HG03571 (cell line): ENCODE measurements around the gene FRMD3.

Source experiments
- ATAC-seq: cut with Tn5 transposase; IDR thresholded peaks from one replicate; pipeline ENCODE4 v1.9.1; 2021; ENCODE audit not compliant: unreplicated experiment

The FRMD3 gene

DNA sequence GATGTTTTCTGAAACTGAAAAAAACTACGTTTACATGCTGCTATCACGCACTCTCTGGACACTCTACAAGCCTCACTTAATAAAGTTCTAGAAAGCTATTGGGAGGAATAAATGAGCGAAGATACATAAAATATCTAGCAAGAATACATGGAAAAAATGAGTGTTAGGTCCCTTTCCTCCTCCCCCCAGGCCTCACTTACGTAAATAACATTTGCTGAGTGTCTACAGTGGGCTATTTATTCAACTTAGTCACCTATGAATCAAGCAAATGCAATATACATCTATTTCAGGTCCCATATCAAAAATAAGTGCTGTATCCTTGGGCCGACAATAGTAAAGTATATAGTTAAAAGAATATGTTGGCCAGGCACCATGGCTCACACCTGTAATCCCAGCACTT lies 62.5 kb downstream of the FRMD3 start:
- ATAC-seq = no peak

DNA sequence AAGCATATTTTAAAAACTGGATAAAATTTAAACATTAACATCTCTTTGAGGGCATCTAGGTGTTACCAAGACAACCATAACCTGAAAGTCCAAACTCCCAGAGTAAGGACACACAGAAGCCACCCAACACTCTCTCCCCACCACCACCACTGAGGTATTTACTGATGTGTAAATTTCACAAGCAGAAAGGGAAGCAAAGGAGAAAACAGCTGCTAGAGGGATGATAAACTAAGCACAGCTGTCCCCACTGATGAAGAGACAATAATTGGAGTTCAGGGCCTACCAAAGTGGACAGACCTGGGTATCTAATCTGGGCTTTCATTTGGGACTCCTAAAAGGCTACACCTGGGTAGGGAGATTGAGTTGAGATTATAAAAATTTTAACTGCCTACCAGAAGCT lies 63.6 kb downstream of the FRMD3 start:
- no peak for ATAC-seq

DNA sequence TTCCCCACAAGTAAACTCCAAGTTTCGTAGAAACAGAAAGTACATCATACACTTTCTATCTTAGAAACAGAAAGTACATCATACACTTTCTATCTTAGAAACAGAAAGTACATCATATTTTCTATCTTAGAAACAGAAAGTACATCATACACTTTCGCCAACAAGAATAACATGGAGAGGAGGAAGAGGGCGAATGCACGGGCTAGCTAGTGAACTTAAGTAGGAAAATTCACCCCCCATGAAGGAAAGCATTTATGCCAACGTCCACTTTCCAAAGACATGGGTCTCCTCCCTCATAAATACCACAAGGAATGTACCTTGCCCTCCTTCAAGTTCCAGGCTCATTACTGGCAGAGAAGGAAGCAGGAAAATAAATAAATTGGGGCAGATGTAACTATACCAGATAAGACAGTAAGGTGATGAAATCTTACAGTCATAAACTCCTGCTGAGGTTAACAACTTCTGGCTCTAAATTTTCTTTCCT lies 64.7 kb downstream of the FRMD3 start:
- peak; percentile 97 for ATAC-seq

DNA sequence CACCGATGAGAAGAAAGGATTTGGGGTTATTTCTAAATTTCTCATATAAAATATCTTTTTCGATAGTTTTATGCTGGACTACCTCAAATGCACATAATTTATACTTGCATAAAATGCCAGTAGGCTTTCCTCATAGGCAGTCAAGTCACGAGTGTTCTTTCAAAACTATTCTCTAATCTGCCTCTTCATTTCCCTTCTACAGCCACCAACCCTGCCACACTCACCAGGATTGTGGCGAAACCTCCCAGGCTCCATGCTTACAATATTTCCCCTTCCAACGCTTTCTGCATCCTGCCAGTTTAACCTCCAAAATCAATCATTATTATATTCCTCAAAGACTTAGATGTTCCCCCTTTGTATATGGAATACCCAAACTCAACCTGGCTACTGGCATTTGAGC lies 65.4 kb downstream of the FRMD3 start:
- ATAC-seq = no peak

DNA sequence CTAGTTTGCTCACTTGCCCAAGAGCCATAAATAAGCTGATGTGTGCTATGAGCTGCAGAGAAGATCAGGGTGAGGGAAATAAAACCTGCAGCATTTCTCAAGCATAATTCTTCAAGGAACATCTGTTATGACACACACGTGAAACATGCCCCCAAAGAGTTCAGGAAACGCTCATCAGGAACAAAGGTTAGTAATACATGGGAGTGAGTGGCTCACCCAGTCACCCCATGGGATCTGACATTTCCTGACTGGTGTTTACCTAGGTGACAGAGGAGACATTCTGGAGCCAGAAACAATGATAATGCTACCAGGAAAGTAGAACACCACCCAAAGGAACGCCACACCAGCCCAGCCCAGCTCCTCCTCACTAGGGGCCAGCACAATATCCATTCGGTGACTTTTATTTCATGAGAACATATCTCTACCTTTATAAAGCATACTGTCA lies 66.0 kb downstream of the FRMD3 start:
- ATAC-seq = no peak

DNA sequence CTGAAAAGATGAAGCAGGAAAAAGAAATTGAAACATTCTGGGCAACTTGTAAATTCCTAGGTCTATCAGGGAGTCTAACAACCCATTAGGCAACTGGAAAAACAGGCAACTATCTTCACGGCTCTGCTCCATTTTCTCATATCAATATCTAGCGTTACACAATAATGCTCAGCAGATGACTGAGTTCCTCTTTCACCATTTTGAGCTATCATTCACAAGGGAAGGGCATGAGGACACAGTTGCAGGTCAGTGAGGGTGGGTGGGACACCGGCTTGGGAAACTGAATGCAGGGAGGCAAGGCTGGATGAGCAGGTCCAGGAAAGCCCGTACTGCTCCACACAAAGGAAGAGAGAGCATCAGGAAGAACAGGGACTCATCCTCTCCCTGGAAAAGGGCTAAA lies 67.0 kb downstream of the FRMD3 start:
- no peak for ATAC-seq

DNA sequence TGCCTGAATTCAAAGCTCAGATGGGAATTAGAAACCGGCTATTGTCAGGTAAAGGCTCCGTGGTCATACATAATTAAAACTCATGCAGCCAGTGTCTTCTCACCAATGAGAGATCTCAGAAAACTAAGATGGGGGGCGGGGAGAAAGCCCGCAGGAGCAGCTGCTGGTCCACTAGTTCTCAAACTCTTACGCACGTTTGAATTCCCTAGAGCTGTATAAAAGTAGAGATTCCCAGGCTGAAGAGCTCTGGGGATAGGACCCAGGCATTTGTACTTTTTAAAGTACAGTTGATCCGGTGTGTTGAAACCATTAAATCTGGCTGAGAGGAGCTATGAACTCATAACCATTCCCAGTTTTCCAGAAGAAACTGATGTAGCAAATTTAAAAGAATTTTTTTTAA lies 68.5 kb downstream of the FRMD3 start:
- ATAC-seq = no peak

DNA sequence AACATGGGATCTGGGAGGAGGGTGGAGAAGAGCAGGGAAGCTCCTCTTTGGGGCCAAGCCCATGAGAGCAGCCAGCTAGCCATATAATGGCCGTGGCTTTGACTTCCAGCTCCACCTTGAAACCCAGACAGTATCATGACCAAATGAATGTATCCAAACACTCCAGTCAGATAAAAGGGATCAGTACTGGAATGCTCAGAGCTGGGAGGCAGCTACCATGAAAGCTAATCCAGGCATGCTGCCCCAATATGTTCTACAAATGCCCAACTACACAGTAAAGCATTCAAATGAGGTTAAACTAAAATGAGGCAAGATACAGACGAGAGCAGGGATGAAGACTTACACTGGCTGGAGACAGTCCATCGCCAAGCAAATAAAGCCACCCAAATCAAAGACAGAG lies 69.4 kb downstream of the FRMD3 start:
- no peak for ATAC-seq

DNA sequence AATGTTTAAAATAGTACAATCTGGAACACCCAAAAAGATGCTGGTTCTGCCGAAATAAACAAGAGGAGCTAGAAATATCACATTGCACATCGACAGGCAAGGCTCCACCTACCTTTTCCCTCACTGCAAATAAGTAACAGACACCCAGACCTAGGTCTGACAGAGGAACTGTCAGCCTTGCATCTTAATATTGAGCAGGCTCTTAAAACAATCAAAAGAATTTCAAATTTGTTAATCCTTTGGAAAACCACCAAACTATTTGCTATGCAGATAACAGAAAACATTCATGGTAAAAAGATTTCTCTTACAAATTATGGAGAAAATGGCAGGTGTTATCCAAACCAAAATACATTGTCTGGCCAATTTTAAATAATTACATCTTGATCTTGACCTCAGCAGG lies 71.3 kb downstream of the FRMD3 start:
- no peak for ATAC-seq

DNA sequence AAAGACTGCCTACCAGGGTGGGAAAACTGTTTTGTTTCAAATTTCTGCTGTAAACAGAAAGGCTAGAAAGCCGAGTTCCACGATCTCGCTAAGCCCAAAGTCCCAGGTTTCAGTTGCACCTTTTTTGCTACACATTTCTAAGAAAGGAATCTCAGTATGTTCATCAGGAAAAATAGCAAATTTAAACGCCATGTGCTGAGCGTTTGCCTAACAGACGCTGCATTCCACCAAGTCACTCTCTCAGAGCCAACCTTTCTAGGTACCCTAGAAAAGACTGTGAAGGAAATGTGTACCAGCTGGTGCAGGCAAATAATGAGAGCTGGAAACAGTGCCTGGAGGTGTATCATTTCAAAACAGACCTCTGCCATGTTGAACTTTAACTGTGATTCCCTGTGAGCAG lies 71.8 kb downstream of the FRMD3 start:
- ATAC-seq = no peak

DNA sequence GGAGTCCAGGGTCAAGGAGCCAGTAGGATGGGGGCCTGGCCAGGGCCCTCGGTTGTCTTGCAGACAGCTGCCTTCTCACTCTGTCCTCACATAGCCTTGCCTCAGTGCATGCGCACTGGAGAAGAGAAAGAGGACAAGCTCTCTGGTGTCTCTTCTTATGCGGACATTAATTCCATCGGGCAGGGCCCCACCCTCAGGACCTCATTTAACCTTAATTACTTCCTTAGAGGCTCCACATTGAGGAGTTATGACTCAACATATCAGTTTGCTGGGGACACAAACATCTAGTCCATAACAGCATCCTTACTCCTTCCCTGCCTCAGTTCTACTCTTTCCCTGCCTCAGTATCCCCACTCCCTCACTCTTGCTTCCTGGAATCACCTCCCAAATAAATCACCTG lies 78.4 kb downstream of the FRMD3 start:
- no peak for ATAC-seq

DNA sequence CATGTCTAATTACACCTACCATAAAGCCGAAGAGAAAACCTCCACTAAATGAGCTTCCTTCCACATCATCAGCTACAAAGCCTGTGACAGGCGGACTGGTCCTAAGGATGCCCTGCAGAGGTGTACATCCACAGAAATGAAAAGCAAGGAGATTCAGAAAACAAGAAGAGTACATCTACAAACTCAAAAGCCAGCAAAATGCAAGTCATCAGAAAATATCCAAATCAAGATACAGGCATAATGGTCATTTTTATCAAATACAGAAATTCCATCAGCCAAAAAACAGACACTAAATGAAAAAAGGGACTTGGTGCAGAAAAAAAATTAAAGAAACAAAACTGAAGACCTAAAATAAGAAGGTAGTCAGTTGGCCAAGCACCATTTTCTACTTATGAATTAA lies 79.7 kb downstream of the FRMD3 start:
- ATAC-seq = no peak

DNA sequence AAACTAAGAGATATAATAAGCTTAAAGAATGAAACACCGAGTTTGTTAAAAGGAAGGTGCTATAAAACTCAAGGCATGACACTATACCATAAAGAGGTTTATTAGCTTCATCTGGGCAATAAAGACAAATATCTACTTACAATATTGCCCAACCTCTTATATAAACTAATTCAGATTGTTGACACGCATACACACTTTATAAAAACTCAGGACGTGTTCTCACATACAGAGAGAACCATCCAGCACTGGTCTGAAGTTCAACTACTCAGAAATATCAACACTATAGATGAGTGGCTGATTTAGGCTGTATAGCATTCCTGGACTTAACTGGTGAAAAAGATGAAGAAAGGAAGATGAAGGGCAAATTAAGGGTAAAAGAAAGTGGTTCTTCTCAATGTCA lies 81.2 kb downstream of the FRMD3 start:
- ATAC-seq = no peak

DNA sequence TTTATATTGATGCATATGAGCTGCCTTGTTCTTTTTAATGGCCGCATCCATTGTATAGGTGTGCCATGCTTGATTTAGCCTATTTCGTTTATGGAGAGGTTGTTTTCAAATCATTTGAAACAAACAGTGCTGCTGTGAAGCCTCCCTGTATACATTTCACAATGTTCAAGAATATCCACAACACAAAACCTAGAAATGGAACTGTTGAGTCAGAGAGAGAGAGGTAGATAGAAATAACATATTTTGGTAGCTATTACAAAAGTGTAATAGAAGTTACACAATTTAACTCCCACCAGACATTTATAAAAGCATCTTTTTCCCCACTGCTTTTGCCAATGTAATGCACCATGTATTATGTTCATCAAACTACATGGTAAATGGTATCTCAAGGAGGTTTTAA lies 82.0 kb downstream of the FRMD3 start:
- no peak for ATAC-seq

DNA sequence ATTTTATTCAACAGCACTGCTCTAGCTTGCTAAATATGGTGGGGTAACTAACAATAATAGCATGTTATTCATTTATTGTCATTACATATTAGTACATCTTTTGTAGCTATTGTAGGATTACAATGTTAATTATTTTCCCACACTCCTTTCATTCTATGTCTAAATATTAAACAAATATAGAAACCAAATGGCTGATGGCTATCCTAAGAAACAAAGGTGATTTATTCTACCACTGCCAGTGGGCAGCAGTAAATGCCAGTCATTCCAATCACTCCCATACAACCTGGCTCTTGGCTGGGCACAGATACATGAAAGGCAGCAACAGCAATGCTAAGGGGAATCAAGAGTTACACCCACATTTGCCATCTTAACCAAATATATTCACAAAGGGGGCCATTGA lies 84.1 kb downstream of the FRMD3 start:
- ATAC-seq = no peak

DNA sequence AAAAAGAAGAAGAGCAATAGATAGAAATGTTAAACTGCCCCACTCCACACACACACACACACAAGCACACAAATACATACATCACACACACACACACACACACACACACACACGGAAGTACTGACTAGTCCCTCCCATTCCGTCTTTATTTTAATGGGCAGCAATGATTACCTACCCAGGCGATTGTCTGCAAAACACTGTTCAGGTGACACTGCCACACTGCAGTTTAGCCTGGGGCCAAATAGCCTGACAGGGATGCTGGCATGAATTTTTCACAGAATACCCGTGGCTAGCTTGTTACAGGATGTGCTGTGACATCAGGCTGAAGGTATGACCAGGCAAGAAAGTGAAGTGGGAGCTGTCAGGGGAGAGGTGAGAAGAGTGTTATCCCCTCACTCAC lies 86.9 kb downstream of the FRMD3 start:
- ATAC-seq = no peak

DNA sequence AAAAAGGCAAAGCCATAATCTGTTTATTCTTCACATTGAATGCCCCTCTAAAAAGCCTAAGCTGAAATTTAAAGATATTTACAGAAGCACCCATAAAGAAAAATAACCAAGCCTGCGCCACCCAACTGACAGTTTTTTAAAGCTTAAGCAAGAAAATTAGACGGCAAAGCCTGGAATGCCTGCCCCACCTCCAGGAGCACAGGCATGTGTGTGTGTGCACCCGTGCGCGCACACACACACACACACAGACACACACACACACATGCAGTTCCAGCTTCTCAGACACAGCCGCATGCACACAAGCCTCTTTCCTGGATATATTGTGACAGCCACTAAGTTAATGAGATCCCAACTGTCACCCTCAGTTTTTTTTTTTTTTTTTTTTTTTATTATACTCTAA lies 88.2 kb downstream of the FRMD3 start:
- no peak for ATAC-seq

DNA sequence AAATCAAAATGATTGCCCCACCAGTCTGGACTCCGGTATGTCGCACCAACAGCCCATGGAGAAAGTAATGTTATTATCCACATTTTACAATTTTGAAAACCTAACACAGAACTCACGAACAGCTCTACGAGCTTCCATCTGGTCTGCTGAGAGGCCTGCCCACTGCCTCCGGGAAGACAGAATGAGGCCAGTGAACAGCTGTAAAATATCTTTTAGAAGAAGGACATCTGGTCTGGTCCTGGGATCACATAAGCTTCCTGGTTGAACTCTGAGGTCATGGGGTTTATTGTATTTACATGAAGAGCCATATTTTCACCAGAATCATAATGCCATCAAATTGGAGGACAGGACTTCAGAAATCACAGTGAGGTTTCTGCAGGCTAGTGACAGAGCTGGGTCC lies 89.0 kb downstream of the FRMD3 start:
- no peak for ATAC-seq

DNA sequence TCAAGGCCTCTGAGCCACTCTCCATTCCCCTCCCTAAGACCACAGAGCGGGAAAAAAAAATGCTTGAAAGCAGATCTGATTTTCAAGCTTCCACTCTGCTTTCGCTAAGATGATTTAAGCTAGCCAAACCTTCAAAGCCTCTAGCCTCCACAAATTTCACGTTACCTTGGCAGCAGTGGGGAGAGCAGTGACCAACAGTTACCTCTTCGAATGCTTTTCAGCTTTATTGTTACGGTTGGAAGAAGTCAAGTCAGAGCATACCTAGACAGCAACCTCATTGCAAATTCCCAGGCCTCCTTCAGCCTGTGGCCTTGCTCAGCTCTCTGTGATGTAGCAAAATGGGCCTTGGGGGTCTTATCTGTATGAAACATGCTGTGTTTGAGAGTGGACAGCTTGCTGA lies 89.6 kb downstream of the FRMD3 start:
- ATAC-seq = no peak

DNA sequence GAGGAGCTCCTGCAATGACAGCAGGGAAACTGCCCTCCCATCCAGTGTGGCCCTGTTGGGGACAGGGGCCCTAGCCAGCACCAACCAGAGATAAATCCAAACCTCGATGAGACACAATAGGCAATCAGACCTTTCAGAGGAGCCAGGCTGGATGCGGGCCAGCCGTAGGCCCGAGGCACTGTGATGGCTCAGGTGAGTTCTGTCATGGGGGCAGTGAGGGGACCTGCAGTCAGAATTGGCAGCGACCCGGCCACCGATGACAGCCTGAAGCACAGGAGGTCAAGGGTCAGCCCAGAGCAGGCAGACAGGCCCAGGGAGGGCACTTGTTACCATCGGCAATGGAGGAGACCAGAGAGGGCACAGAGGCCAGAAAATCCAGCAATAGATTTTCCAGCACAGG lies 90.8 kb downstream of the FRMD3 start:
- ATAC-seq = no peak

DNA sequence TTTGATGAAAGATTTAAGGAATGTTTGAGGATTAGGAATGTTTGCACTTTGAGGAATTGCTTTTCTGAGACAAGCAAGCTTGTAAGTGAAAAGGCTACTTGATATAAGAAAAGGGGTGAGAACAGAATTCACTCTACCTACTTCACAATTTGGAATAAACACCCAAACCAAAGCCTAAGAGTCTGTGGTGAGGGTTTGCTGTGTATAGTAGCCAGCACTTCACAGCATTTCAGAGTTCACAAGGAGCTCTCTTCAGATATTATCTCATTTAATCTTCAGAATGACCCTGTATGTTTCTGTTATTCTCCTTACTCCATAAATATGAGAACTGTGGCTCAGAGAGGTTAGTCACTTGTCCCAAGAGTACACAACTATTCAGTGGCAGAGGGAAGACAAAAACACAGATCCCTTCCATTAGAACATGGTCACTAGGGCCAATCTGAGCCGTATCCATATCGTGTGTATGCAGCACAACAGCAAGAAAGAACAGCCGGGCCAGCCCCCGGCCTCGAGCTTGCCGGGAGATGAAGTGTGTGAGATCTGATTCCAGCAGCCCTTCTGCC lies 92.4 kb downstream of the FRMD3 start:
- ATAC-seq = no peak

DNA sequence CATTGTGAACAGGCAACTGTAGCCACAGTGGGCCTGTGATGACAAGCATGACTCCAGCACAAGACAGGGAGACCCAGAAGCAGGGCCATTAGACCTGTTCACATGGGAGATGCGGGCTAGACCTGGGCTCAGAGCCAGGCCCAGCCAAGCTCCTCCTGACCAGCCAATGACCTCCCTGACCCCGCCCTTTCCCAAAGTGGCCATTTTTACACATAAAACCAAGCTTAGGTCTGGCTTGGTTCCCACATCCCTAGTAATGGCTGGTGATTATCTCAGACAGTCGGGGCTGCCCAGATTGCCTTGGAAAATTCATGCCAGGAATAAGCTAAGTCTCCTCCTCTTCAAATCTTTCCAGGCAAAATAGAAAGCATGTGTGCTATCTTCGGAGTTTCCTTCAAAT lies 94.1 kb downstream of the FRMD3 start:
- ATAC-seq = no peak

DNA sequence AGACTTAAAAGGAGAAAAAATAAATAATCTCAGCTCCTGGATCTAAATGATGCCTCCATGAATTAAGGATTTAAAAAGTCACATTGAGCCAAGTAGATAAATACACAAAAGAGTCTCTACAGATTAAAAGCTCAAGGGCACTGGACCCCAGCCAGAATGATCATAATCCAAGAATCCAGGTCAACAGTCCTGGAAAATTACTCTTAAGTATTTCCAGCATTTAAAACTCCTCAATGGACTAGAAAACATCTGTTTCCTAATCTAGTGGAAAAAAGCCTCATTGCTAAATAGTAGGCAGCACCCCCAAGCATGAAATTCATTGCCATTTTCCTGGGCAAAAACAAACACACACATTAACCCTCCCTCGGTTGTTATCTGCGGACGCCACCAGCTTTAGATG lies 96.8 kb downstream of the FRMD3 start:
- no peak for ATAC-seq

DNA sequence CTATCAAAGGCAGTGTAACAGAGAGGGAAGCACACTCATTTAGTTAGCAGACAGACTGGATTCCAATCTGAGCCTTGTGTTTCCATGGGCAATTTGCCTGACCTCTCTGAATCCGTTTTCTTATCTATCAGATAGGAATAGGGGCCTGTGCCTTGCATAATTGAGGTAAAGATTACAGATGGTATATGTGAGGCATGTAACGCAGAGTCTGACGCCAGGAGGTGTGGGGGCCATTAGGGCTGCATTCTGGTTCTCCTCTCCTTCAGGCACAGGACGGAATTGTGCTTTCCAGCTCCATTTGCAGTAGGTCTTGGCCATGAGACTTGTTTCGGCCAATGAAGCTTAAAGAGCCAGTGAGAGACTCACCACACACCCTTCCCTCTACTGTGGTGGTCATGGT lies 97.6 kb downstream of the FRMD3 start:
- ATAC-seq = no peak
